ENCODE results near the gene GPR119.

- TF ChIP-seq, protein P1, sequence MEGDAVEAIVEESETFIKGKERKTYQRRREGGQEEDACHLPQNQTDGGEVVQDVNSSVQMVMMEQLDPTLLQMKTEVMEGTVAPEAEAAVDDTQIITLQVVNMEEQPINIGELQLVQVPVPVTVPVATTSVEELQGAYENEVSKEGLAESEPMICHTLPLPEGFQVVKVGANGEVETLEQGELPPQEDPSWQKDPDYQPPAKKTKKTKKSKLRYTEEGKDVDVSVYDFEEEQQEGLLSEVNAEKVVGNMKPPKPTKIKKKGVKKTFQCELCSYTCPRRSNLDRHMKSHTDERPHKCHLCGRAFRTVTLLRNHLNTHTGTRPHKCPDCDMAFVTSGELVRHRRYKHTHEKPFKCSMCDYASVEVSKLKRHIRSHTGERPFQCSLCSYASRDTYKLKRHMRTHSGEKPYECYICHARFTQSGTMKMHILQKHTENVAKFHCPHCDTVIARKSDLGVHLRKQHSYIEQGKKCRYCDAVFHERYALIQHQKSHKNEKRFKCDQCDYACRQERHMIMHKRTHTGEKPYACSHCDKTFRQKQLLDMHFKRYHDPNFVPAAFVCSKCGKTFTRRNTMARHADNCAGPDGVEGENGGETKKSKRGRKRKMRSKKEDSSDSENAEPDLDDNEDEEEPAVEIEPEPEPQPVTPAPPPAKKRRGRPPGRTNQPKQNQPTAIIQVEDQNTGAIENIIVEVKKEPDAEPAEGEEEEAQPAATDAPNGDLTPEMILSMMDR (conservative IDR thresholded peaks at IDR 0.05; ENCODE audit: low read depth, low read length), result no peak
- no peak for TF ChIP-seq CEBPB (IDR thresholded peaks at IDR 0.05; ENCODE audit: low read depth, low read length)
- no peak for TF ChIP-seq RCOR1 (IDR thresholded peaks at IDR 0.05; ENCODE audit: insufficient replicate concordance, low read length)
- TF ChIP-seq MAZ (IDR thresholded peaks at IDR 0.05; ENCODE audit: borderline replicate concordance, low read depth, low read length), result no peak
- no peak for TF ChIP-seq POLR2A (IDR thresholded peaks at IDR 0.05; ENCODE audit: low read depth, low read length)
- no peak for TF ChIP-seq MXI1 (IDR thresholded peaks at IDR 0.05; ENCODE audit: borderline replicate concordance, low read depth, low read length)
- TF ChIP-seq RFX5 (IDR thresholded peaks at IDR 0.05; ENCODE audit: low read depth, low read length), result no peak
- TF ChIP-seq CHD1 (IDR thresholded peaks at IDR 0.05; ENCODE audit: low read depth, low read length), result no peak
- TF ChIP-seq MAFK (IDR thresholded peaks at IDR 0.05; ENCODE audit: low read depth, low read length), result no peak
- TF ChIP-seq, protein P2, sequence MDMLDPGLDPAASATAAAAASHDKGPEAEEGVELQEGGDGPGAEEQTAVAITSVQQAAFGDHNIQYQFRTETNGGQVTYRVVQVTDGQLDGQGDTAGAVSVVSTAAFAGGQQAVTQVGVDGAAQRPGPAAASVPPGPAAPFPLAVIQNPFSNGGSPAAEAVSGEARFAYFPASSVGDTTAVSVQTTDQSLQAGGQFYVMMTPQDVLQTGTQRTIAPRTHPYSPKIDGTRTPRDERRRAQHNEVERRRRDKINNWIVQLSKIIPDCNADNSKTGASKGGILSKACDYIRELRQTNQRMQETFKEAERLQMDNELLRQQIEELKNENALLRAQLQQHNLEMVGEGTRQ (IDR thresholded peaks at IDR 0.05; ENCODE audit: low read depth, low read length), result no peak
- TF ChIP-seq RAD21 (IDR thresholded peaks at IDR 0.05; ENCODE audit: low read length), result no peak
These were observed 7.3 kb downstream of the GPR119 start for GRCh38 chrX:130378024-130378669.

Measured in IMR-90 (cell line).